HG03575 (cell line): Measurements from ENCODE around the gene MTERF2.

Experiments used
- ATAC-seq: cut with Tn5 transposase; IDR thresholded peaks from one replicate; pipeline ENCODE4 v1.9.1; 2021; ENCODE audit not compliant: unreplicated experiment, insufficient number of reproducible peaks, low FRiP score; ENCODE audit errors: extremely low read depth

MTERF2 gene

DNA sequence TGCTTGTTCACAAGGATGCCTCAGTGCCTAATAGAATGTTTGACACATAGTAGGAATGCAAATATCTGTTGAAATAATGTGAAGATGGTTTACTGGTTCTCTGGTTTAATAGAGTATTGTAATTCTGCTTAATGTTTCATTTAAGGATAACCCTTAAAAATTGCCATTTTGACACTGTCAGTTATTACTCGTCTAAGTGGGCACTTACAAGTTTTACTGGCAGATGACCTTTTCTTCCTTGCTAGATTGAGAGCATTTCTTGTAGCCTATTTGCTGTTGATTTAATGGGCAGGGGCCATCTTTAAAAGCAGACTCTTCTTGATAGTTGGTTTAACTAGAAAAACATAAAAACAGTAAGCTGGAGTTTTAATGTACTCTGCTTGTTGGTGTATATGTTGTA lies 29.4 kb downstream of the MTERF2 start:
- no peak for ATAC-seq

DNA sequence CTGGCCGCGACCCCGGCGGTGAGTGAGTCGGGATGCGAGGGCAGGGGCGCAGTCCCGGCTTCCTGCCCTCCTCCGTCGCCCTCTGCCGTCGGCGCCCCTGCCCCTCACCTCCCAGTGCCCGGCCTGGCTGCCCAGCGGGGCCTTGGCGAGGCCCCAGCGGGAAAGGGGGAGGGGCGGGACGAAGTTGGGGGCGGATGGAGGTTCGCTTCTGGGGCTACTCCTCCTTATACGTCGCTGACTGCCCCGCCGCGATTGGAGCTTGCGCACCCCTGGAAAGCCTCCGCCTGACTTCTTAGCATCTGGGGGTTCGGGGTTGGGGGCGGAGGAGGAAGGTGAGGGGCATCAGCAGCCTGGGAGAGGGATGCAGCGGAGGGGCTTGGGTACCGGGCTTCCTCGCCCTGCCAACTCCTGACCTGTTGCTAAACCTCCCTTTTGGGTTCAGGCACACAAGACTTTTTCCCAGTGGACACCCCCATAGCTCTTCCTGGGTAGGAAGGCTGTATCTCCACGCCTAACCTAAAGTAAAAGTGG lies 30.8 kb downstream of the MTERF2 start:
- ATAC-seq: no peak

DNA sequence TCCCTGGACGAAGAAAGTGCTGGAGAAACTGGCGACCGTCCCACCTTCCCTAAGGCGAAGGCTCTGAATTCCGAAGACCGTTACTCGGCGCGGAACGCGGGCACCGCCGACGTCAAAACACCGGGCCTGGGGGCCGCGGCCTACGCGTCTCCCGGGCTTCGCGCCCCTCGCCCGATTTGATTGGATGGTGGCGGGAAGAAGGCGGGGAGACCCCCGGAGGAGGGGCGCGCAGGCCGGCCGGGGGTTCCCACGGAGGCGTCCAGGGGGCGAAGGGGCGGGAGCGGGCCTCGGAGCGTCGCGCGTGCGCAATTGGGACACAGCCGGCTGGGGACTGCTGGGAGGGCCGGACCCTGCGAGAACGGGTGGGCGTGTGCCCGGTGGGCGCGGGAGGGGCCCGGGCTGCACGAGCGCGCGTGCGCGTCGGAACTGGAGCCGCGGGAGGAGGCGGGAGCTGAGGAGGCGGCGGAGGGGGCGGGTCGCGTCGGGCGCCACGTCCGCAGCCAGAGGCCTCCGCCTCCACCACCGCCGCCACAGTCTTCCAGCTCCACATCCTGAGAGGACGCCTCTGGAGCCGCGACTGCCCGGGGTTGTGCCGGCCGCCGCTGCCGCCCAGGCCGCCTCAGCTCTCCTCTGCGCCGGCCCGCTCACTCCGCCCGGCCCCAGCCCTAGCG lies 31.4 kb downstream of the MTERF2 start, which contains the start of gene TMEM263:
Gene TMEM263, plus strand, starts transcription at position 531 of the 671 bp plus-strand sequence. CDS start 11,210 bp downstream, outside the sequence.
- no peak for ATAC-seq

DNA sequence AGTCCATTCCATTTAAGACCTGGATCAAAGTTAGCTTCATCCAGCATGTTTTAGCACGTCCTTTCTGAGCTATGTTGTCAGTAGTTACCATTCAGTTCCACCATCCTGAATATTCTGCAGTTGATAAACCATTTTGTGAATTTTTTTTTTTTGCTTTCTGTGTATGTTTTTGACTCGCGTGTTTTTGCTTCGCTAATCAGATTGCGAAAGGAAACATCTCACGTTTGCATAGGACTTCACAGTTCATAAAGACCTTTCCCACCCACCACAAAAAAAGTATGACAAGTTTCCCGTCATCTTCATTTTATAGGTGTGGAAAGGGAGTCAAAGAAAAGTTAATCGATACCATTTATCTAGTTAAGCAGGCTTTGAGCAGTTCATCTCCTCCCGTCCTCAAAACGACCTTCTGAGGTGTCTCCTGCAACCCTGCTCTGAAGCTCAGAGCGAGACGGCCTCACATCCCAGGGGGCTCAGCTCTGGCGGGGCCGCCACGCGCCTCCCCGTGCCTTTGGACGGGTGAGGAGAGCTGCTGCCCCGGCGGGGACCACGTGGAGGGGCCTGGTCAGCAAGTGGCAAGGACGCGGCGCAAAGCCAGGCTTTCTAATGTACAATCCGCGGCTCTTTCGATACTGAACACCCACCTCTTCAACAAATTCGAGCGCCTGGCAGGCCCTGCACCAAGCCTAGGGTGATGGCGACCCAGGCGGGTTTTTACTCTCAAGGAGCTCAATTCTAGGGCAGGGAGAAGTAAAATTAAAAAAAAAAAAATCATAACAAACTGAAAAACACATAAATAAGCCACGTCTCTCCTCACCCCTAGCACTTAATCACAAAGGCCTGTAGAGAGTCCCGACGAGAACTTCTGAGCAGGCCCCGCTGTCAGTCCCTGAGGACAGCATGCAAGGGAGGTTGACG lies 32.2 kb downstream of the MTERF2 start:
- no peak for ATAC-seq

DNA sequence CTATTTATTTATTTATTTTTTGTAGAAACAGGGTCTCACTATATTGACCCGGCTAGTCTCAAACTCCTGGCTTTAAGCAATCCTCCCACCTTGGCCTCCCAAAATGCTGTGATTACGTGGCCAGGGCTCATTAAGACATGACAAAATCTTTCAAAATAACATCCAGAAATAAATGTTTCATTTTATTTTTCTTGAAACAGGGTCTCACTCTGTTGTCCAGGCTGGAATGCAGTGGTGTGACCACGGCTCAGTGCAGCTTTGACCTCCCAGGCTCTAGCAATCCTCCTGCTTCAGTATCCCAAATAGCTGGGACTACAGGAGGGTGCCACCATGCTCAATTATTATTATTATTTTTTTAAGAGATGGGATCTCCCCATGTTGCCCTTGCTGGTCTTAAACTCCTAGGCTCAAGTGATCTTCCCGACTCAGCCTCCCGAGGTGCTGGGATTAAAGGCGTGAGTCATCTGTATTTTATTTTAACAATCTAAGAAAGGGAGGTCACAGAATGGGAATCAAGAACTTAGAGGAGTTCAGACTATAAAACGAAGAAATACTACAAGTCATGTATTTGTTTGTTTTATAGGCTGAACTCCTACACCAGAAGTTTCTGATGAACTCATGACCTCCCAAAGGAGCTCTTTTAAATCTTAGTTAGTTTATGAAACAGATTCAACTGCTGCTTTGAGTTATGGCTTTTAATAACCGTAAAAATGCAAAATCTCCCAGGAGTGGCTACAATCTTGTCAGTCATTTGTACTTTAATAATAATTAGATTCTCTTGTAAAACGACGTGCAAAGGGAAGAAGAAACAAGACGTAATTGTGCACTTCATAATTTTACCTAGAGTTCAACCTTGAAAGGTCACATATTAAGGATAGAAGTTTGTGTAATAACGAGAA lies 33.3 kb downstream of the MTERF2 start:
- no peak for ATAC-seq

DNA sequence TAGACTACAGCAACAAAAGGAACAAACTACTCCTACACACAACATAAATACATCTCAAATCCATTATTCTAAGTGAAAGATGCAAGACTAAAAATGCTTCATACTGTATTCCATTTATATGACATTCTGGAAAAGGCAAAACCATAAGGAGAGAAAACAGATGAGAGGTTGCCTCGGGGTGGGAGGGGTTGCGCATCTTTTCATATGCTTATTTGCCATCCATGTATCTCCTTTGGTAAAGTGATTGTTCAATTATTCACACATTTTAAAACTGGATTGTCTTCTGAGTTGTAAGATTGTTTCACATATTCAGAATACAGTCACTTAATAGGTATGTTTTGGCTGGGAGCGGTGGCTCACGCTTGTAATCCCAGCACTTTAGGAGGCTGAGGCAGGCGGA lies 36.4 kb downstream of the MTERF2 start:
- no peak for ATAC-seq

DNA sequence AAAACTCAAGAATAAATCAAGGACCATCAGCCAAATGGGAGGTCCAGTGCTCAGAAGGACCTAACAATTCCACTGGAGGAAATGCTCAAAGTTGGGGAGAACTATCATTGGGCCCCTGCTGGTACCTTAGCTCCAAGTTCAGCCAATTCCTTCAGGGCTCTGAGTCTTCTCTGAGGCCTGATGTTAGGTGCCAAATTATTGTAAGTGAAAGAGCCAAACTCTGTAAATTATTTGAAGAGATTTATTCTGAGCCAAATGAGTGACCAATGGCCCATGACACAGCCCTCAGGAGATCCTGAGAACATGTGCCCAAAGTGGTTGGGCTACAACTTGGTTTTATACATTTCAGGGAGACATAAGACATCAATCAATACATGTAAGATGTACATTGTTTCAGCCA lies 39.5 kb downstream of the MTERF2 start:
- ATAC-seq: no peak

DNA sequence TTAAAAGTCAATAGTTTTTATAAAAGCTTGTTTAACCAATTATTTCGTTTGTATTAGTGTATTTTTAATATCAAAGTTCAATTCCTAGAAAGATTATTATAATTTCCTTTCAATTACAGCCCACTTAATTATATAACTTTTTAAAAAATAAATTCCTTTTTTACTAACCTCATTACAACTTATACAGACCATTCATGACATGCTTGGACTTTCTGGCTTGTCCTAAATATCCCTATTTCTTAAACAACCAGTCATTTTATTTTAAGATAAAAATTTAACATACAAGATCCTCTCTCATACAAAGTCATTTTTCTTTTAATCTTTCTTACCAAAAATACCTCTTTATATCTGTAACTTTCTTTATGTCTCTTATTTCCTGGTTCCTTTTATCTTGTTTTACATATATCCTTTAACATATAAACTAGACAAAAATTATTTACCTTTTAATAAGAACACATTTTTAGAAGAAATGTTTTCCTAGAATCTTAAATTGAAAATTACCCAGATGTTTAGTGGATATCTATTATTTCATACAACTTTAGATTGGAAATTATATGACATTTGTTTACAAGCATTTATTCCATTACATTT lies 41.6 kb downstream of the MTERF2 start:
- no peak for ATAC-seq

DNA sequence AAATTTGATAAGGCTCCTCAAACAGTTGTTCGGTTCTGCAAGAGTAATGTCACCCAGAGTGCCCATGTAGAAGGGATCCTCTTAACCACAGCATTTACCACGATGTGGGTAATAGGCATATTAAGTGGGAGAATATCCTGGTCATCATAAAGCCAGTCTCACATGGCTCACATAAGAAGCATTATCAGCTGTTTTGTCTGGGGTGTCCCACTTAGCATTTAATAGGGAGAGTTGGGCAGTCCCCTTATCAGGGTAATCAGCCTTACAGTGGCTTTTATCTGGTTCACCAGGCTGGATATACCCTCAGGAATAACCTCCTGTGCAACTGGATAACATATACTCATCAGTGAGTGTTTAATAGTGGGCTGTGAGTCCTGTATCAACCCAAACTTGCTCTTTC lies 44.2 kb downstream of the MTERF2 start:
- ATAC-seq: no peak

DNA sequence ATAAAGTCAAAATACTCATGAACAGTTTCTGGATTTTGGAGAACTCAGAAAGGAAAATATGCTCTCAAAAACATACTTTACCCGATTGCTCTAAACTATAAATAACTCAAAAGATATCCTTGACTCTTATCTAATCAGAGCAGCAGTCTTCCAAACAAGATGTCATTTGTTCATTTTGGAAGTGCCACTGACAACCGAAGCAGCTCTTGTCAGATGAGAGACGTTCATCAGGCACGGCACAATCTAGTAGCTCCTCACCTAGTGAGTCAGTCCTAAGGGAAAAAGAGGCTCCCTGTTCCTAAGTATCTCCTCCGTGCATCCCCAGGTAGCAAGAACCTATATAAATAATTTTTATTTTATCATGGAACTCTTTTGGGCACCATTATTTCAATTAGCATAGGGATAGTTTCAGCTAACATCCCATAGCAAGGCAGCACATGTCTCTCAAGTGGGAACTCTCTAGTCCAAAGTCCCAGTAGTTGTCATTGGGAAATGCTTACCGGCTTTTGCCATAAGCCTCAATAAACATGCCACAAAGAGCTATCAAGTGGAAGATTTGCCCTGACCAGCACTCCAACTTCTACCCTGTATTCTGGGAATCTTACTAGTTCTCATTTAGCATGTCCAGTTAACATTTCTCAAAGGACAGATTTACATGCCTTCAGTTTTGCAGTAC lies 45.3 kb downstream of the MTERF2 start:
- ATAC-seq: no peak

DNA sequence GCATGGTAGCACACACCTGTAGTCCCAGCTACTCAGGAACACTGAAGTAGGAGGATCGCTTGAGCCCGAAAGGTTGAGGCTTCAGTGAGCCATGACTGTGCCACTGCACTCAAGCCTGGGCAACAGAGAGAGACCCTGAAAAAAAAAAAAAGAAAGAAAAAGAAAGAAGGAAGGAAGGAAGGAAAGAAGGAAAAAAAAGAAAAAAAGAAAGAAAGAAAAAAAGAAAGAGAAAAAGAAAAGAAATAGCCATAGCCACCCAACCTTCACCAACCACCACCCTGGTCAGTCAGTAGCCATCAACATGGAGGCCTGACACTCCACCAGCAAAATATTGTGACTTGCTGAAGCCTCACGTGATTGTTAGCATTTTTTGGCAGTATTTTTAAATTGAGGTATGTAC lies 52.7 kb downstream of the MTERF2 start:
- ATAC-seq: no peak
